Chondrocyte (in vitro differentiated cells): Measurements from ENCODE around the gene ELAVL4. TPM values are rescaled to one million over a fixed set of nuclear protein-coding genes. Genes with fewer than 3 reads are reported as not detected.

Source experiments
- DNase-seq: peaks from one replicate; pipeline ENCODE4 v3.0.0; 2021; ENCODE audit warnings: mixed read lengths, low spot score
- H3K27ac Mint-ChIP-seq: one replicate; pipeline ENCODE4 v1.8.0; 2021; ENCODE audit warnings: mild to moderate bottlenecking, moderate library complexity, mixed read lengths; ENCODE audit not compliant: unreplicated experiment
- H3K27me3 Mint-ChIP-seq: 2 replicates; pipeline ENCODE4 v1.8.0; 2021; ENCODE audit warnings: low read depth, mixed read lengths
- H3K36me3 Mint-ChIP-seq: 2 replicates; pipeline ENCODE4 v1.8.0; 2021; ENCODE audit warnings: low read depth, mixed read lengths
- H3K4me1 Mint-ChIP-seq: 2 replicates; pipeline ENCODE4 v1.8.0; 2021; ENCODE audit warnings: low read depth, mild to moderate bottlenecking, mixed read lengths
- H3K4me3 Mint-ChIP-seq: one replicate; pipeline ENCODE4 v1.8.0; 2021; ENCODE audit warnings: mild to moderate bottlenecking, moderate library complexity, mixed read lengths; ENCODE audit not compliant: unreplicated experiment
- H3K9me3 Mint-ChIP-seq: 2 replicates; pipeline ENCODE4 v1.8.0; 2021; ENCODE audit warnings: low read depth, mixed read lengths
- total RNA-seq: library from RNA; stranded (reverse); gene quantifications from 3 replicates; pipeline ENCODE4 v1.2.1, GENCODE V29; 2021
- TF ChIP-seq, protein P1 (sequence below): fragments of 200-600 bp; sonication (generic); IDR thresholded peaks from 2 replicates; pipeline ENCODE4 v1.5.0; 2021; ENCODE audit warnings: antibody characterized with exemption, mild to moderate bottlenecking, moderate library complexity

The ELAVL4 gene
- total RNA-seq, 1 donor from 2014 or later: not detected

DNA sequence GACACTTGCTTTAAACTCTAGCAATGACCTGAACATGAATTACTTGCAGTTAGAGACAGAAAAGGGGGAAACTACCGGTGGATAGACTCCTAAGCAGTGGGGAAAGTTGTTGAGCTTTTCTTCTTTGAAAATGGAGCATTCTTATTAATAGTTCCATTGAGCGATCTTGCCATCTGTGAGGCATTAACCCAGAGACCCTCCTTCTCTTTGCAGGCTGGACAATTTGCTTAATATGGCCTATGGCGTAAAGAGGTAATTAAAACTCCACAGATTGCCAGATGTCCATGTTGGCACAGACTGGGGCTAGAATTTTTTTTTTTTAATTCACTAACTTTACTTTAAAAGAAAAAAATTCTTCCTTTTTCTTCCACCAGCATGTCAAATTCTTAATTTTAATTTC is 88.5 kb downstream of the ELAVL4 start:
- no peaks in the 10 kb centered on the region for H3K9me3 Mint-ChIP-seq
- H3K4me1 Mint-ChIP-seq: no peaks in the 10 kb centered on the region
- no peak overlapping the region for H3K4me3 Mint-ChIP-seq
- H3K36me3 Mint-ChIP-seq: no peaks in the 10 kb centered on the region
- no peak overlapping the region for H3K27ac Mint-ChIP-seq
- DNase-seq: no peak
- peaks cover 4% of the 10 kb centered on the region for H3K27me3 Mint-ChIP-seq
- TF ChIP-seq, protein P1, sequence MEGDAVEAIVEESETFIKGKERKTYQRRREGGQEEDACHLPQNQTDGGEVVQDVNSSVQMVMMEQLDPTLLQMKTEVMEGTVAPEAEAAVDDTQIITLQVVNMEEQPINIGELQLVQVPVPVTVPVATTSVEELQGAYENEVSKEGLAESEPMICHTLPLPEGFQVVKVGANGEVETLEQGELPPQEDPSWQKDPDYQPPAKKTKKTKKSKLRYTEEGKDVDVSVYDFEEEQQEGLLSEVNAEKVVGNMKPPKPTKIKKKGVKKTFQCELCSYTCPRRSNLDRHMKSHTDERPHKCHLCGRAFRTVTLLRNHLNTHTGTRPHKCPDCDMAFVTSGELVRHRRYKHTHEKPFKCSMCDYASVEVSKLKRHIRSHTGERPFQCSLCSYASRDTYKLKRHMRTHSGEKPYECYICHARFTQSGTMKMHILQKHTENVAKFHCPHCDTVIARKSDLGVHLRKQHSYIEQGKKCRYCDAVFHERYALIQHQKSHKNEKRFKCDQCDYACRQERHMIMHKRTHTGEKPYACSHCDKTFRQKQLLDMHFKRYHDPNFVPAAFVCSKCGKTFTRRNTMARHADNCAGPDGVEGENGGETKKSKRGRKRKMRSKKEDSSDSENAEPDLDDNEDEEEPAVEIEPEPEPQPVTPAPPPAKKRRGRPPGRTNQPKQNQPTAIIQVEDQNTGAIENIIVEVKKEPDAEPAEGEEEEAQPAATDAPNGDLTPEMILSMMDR: no peak

DNA sequence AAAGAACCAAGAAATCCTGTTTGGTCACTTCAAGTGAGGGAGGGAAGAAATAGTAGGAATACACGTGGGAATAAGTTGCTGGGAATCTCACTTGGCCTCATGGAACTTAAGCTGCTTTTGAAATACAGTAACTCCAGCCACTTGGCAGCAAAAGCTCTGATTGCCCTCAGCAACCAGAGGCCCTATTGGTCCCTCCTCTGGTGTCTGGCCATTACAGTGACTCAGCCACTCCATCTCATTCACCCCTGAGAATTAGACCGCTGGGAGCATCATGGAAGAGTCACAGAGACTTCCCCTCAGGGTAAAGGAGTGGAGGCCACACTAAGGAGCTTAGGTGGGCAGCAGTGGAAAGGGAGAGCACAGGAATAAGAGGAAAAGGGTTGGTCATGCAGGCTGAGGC is 99.6 kb downstream of the ELAVL4 start:
- Mint-ChIP-seq H3K27me3 (peaks cover 3% of the 10 kb centered on the region), H3K4me3 (no peak overlapping the region), H3K4me1 (no peaks in the 10 kb centered on the region), H3K27ac (no peak overlapping the region), H3K9me3 (peaks cover 4% of the 10 kb centered on the region), H3K36me3 (no peaks in the 10 kb centered on the region)
- TF ChIP-seq, protein P1: no peak
- no peak for DNase-seq

DNA sequence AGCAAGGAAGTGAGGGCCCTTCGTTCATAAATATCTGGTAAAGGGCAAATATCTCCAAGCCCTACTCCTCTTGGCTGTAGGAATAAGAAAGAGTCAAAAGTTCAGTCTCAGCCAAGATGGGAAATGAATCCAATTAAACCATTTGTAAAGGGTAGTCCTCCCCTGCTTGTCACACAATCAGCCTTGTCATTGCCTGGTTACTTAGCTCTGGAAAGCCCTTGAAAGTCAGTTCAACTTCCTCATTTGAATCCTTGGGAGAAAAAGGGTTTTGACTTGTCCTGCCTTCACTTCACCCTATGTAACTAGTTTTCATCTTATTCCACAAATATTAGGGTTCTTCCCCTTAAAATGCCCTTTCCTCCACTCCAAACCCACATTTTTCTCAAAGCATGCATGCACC is 100.0 kb downstream of the ELAVL4 start:
- H3K27me3 Mint-ChIP-seq: peaks cover 3% of the 10 kb centered on the region
- H3K4me3 Mint-ChIP-seq: no peak overlapping the region
- TF ChIP-seq, protein P1: no peak
- peaks cover 4% of the 10 kb centered on the region for H3K9me3 Mint-ChIP-seq
- no peaks in the 10 kb centered on the region for H3K4me1 Mint-ChIP-seq
- H3K27ac Mint-ChIP-seq: no peak overlapping the region
- H3K36me3 Mint-ChIP-seq: no peaks in the 10 kb centered on the region
- DNase-seq: no peak

DNA sequence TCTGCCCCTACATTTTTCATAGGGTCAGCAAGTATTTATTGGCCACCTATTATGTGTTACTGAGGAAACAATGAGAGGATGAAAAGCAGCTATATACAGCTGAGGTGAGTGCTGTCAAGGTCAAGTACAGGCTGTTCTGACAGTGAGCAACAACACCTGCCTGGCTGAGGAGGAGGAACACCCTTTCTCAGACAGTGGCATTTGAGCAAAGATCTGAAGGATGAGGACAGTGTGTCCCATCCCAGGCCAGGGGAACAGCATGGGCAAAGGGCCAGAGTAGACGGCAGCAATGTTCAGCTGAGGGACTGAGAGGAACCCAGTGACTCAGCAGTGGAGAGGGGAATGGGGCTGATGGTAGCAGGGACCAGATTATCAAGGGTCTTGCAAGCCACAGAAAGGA is 101.0 kb downstream of the ELAVL4 start:
- Mint-ChIP-seq H3K4me1 (no peaks in the 10 kb centered on the region), H3K36me3 (no peaks in the 10 kb centered on the region), H3K9me3 (peaks cover 4% of the 10 kb centered on the region), H3K27ac (no peak overlapping the region), H3K4me3 (no peak overlapping the region), H3K27me3 (peaks cover 3% of the 10 kb centered on the region)
- TF ChIP-seq, protein P1: no peak
- no peak for DNase-seq

DNA sequence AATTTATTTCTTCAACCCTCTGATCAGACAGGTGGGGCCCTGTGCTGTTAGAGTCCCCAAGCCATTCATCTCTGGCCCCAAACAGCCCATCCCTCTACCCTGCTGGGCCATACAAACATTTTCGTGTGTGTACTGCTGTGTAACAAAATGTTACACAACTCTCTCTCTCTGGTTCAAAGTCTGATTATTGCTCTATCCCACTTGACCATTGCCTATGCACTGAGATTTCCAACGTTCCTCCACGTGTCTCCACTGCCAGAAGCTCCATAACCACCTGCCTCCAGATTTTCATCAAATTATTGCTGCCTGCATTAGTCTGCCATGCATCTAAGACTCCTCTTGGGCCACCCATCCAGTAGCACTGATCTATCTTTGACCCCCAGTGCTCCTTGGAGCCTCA is 104.8 kb downstream of the ELAVL4 start:
- no peak overlapping the region for H3K27ac Mint-ChIP-seq

More for the DNA sequence above, 104.8 kb downstream of the ELAVL4 start:
- H3K36me3 Mint-ChIP-seq: no peaks in the 10 kb centered on the region
- H3K4me3 Mint-ChIP-seq: no peak overlapping the region
- H3K27me3 Mint-ChIP-seq: peaks cover 3% of the 10 kb centered on the region
- H3K9me3 Mint-ChIP-seq: peaks cover 10% of the 10 kb centered on the region
- no peak for DNase-seq
- TF ChIP-seq, protein P1: no peak
- no peaks in the 10 kb centered on the region for H3K4me1 Mint-ChIP-seq
